Astrocyte (in vitro differentiated cells and primary cell): ENCODE measurements around the gene MROH2B. TPM values are rescaled to one million over a fixed set of nuclear protein-coding genes. Genes with fewer than 3 reads are reported as not detected.

ENCODE experiments used
- DNase-seq: peaks from one replicate; pipeline ENCODE4 v3.0.0-alpha.2; 2010; ENCODE audit warnings: low read depth
- FAIRE-seq: peaks from 2 replicates; lab custom pipeline; 2011; peaks lifted over from hg19 to GRCh38; lab: Jason Lieb, UNC
- H2AFZ ChIP-seq: 2 replicates; pipeline ENCODE4 v1.6.0; 2012; ENCODE audit warnings: low read depth, low read length, inconsistent platforms
- H3K27ac ChIP-seq: 2 replicates; pipeline ENCODE4 v1.5.1; 2011; ENCODE audit warnings: low read depth, low read length, inconsistent platforms
- H3K27me3 ChIP-seq: 2 replicates; pipeline ENCODE4 v1.6.0; 2011; ENCODE audit warnings: low read length, inconsistent platforms; ENCODE audit not compliant: insufficient read depth
- H3K36me3 ChIP-seq: 2 replicates; pipeline ENCODE4 v1.5.1; 2011; ENCODE audit warnings: low read length, inconsistent platforms; ENCODE audit not compliant: insufficient read depth
- H3K4me1 ChIP-seq: 2 replicates; pipeline ENCODE4 v1.5.1; 2011; ENCODE audit warnings: low read length, inconsistent platforms; ENCODE audit not compliant: insufficient read depth
- H3K4me2 ChIP-seq: 2 replicates; pipeline ENCODE4 v1.6.0; 2012; ENCODE audit warnings: low read length, inconsistent platforms
- H3K4me3 ChIP-seq: 2 replicates; pipeline ENCODE4 v1.5.1; 2011; ENCODE audit warnings: low read depth, mild to moderate bottlenecking, low read length, inconsistent platforms; ENCODE audit not compliant: insufficient read depth
- H3K79me2 ChIP-seq: 2 replicates; pipeline ENCODE4 v1.6.0; 2012; ENCODE audit warnings: mild to moderate bottlenecking, low read length, inconsistent platforms; ENCODE audit not compliant: insufficient read depth
- H3K9ac ChIP-seq: 2 replicates; pipeline ENCODE4 v1.6.0; 2012; ENCODE audit warnings: mild to moderate bottlenecking, low read length, inconsistent platforms
- H3K9me3 ChIP-seq: 2 replicates; pipeline ENCODE4 v1.5.1; 2012; ENCODE audit warnings: low read depth, mild to moderate bottlenecking, low read length, inconsistent platforms; ENCODE audit not compliant: insufficient read depth
- H4K20me1 ChIP-seq: 2 replicates; pipeline ENCODE4 v1.6.0; 2012; ENCODE audit warnings: low read length, inconsistent platforms; ENCODE audit not compliant: insufficient read depth
- H3K27ac Mint-ChIP-seq: one replicate; pipeline ENCODE4 v1.8.0; 2021; ENCODE audit warnings: mild to moderate bottlenecking, mixed read lengths; ENCODE audit not compliant: unreplicated experiment
- H3K27me3 Mint-ChIP-seq: one replicate; pipeline ENCODE4 v1.8.0; 2021; ENCODE audit warnings: low read depth, mixed read lengths; ENCODE audit not compliant: unreplicated experiment
- H3K36me3 Mint-ChIP-seq: one replicate; pipeline ENCODE4 v1.8.0; 2021; ENCODE audit warnings: low read depth, mixed read lengths; ENCODE audit not compliant: unreplicated experiment
- H3K4me1 Mint-ChIP-seq: one replicate; pipeline ENCODE4 v1.8.0; 2021; ENCODE audit warnings: low read depth, mixed read lengths; ENCODE audit not compliant: unreplicated experiment
- H3K4me3 Mint-ChIP-seq: one replicate; pipeline ENCODE4 v1.8.0; 2021; ENCODE audit warnings: mild to moderate bottlenecking, moderate library complexity, mixed read lengths; ENCODE audit not compliant: unreplicated experiment
- H3K9me3 Mint-ChIP-seq: one replicate; pipeline ENCODE4 v1.8.0; 2021; ENCODE audit warnings: mild to moderate bottlenecking, mixed read lengths; ENCODE audit not compliant: unreplicated experiment
- EZH2 ChIP-seq: IDR thresholded peaks from 2 replicates; pipeline ENCODE4 v1.6.1; 2012; ENCODE audit warnings: mild to moderate bottlenecking, low read length, inconsistent platforms; ENCODE audit not compliant: insufficient read depth
- total RNA-seq: library from RNA; stranded (reverse); gene quantifications from 2 replicates; pipeline ENCODE4 v1.2.1, GENCODE V29; 2021
- TF ChIP-seq, protein P1 (sequence below): IDR thresholded peaks from 2 replicates; pipeline ENCODE4 v1.5.1; 2011; ENCODE audit warnings: low read depth, mild to moderate bottlenecking, inconsistent platforms, low read length, moderate library complexity; ENCODE audit not compliant: insufficient read depth

MROH2B gene
- total RNA-seq, 1 donor from 2014 or later: not detected

DNA sequence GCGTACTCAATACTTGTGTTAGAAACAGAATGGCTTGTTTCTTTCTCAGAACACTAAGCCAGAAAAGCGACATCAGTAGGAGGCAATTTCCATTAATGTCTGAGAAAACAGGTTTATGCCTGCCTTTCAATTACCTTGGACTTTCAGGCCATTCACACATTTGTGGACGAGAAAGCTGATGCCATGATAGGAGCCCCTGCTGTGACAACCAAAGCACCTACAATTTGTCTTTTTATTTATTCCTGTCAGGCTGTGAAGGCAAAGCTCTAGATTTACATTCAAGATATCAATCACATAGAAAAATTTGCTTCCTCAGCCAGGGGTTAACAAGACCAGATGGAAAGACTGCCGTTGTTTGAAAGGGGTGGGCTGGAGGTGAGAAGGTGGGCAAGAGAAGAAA, 85.6 kb downstream of the MROH2B start:
- Histone ChIP-seq H3K27ac (peak overlapping the region; percentile 64), H3K4me2 (peak overlapping the region; percentile 32), H3K27me3 (no peaks in the 10 kb centered on the region), H4K20me1 (no peaks in the 10 kb centered on the region), H2AFZ (no peak overlapping the region), H3K4me1 (peaks cover 28% of the 10 kb centered on the region), H3K4me3 (no peak overlapping the region), H3K79me2 (no peaks in the 10 kb centered on the region), H3K9me3 (no peaks in the 10 kb centered on the region), H3K36me3 (no peaks in the 10 kb centered on the region), H3K9ac (peak overlapping the region; percentile 8)
- peaks cover 3% of the 10 kb centered on the region for H3K9me3 Mint-ChIP-seq
- no peak for FAIRE-seq
- no peak overlapping the region for H3K4me3 Mint-ChIP-seq
- peak overlapping the region; percentile 91 for H3K27ac Mint-ChIP-seq
- peaks cover 35% of the 10 kb centered on the region for H3K4me1 Mint-ChIP-seq
- DNase-seq: no peak
- TF ChIP-seq, protein P1, sequence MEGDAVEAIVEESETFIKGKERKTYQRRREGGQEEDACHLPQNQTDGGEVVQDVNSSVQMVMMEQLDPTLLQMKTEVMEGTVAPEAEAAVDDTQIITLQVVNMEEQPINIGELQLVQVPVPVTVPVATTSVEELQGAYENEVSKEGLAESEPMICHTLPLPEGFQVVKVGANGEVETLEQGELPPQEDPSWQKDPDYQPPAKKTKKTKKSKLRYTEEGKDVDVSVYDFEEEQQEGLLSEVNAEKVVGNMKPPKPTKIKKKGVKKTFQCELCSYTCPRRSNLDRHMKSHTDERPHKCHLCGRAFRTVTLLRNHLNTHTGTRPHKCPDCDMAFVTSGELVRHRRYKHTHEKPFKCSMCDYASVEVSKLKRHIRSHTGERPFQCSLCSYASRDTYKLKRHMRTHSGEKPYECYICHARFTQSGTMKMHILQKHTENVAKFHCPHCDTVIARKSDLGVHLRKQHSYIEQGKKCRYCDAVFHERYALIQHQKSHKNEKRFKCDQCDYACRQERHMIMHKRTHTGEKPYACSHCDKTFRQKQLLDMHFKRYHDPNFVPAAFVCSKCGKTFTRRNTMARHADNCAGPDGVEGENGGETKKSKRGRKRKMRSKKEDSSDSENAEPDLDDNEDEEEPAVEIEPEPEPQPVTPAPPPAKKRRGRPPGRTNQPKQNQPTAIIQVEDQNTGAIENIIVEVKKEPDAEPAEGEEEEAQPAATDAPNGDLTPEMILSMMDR: no peak
- TF ChIP-seq EZH2: no peak
- H3K36me3 Mint-ChIP-seq: no peaks in the 10 kb centered on the region
- H3K27me3 Mint-ChIP-seq: no peaks in the 10 kb centered on the region

DNA sequence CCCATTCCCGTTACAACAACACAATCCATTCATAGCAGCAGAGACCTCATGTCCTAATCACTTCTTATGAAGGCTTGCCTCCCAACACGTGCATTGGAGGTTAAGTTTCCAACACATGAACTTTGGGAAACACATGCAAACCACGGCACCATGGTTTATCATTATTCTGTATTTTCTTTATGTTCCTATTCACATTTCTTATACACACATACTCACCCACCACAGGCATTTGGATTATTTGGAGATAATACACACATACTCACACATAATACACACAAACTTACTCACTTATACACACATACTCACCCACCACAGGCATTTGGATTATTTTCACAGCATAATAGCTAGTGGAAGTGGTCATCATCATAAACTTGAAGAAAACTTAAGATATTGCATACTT, 86.3 kb downstream of the MROH2B start:
- Histone ChIP-seq H3K9ac (peak overlapping the region; percentile 8), H3K79me2 (no peaks in the 10 kb centered on the region), H2AFZ (no peak overlapping the region), H3K36me3 (no peaks in the 10 kb centered on the region), H3K27ac (peak overlapping the region; percentile 64), H3K27me3 (no peaks in the 10 kb centered on the region), H3K4me3 (no peak overlapping the region), H3K9me3 (no peaks in the 10 kb centered on the region), H3K4me2 (peak overlapping the region; percentile 32), H3K4me1 (peaks cover 28% of the 10 kb centered on the region), H4K20me1 (no peaks in the 10 kb centered on the region)
- Mint-ChIP-seq H3K9me3 (peaks cover 3% of the 10 kb centered on the region), H3K27me3 (no peaks in the 10 kb centered on the region), H3K36me3 (no peaks in the 10 kb centered on the region), H3K27ac (peak overlapping the region; percentile 91), H3K4me3 (no peak overlapping the region), H3K4me1 (peaks cover 31% of the 10 kb centered on the region)
- FAIRE-seq: no peak
- TF ChIP-seq, protein P1: no peak
- TF ChIP-seq EZH2: no peak
- DNase-seq: peak; percentile 83

DNA sequence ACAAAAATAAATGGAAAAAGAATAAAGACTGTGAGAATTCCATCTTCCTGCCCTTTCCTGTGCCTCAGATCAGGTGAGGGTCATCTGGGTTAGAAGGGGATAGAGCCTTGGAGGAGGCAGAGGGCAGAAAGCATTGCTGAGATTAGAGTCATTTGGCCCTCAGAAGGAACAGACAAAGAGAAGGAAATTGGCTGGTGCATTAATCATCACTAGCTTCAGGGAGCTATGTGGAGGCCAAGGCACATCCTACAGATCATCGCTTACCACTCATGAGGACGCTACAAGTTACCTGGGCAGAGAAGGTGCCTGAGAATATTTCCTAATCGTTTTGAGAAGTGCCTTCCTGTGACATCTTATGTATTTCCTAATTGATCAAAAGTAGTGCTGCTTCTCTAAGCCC, 87.4 kb downstream of the MROH2B start:
- H3K27me3 ChIP-seq: no peaks in the 10 kb centered on the region
- H3K4me3 ChIP-seq: no peak overlapping the region
- peak overlapping the region; percentile 29 for H3K27ac Mint-ChIP-seq
- no peak overlapping the region for H2AFZ ChIP-seq
- H3K4me1 ChIP-seq: peaks cover 24% of the 10 kb centered on the region
- FAIRE-seq (no peak), DNase-seq (peak; percentile 20)
- peaks cover 3% of the 10 kb centered on the region for H3K9me3 Mint-ChIP-seq
- H3K36me3 ChIP-seq: no peaks in the 10 kb centered on the region
- no peaks in the 10 kb centered on the region for H3K79me2 ChIP-seq
- no peaks in the 10 kb centered on the region for H3K9me3 ChIP-seq
- H3K4me3 Mint-ChIP-seq: no peak overlapping the region
- peak overlapping the region; percentile 45 for H3K27ac ChIP-seq
- peaks cover 29% of the 10 kb centered on the region for H3K4me1 Mint-ChIP-seq
- no peak overlapping the region for H3K9ac ChIP-seq
- no peaks in the 10 kb centered on the region for H3K36me3 Mint-ChIP-seq
- H4K20me1 ChIP-seq: no peaks in the 10 kb centered on the region
- H3K4me2 ChIP-seq: no peak overlapping the region
- no peaks in the 10 kb centered on the region for H3K27me3 Mint-ChIP-seq
- no peak for TF ChIP-seq EZH2
- TF ChIP-seq, protein P1: no peak
